AG04450 (cell line): ENCODE data around the gene PHOSPHO1. TPM values are rescaled to one million over a fixed set of nuclear protein-coding genes. Genes with fewer than 3 reads are reported as not detected.
"Not testable (repeated sequence)": the region's sequence is repeated elsewhere in the genome, so short reads cannot be mapped to it uniquely, and the experiment has no call there.

ENCODE experiments used
- CTCF ChIA-PET: fragments of 300-600, 350-600 bp; formaldehyde crosslinking; extraction: SDS; loops from one replicate; lab custom pipeline; 2022; ENCODE audit warnings: antibody characterized with exemption, inconsistent platforms; lab: Charles Lee
- POLR2A ChIA-PET: fragments of 350-600 bp; formaldehyde crosslinking; extraction: SDS; loops from one replicate; lab custom pipeline; 2021; ENCODE audit warnings: antibody characterized with exemption, inconsistent platforms; lab: Yijun Ruan, JAX
- DNase-seq: peaks from one replicate; pipeline ENCODE4 v3.0.0-alpha.2; 2011; ENCODE audit warnings: low read depth, low spot score
- H3K27ac ChIP-seq: one replicate; pipeline ENCODE4 v1.5.1; 2012; ENCODE audit warnings: low read depth, low read length, control low read depth
- H3K27me3 ChIP-seq: one replicate; pipeline ENCODE4 v1.6.0; 2012; ENCODE audit warnings: low read length; ENCODE audit not compliant: control insufficient read depth, insufficient read depth
- H3K4me3 ChIP-seq: 2 replicates; pipeline ENCODE4 v1.5.1; 2011; ENCODE audit warnings: mild to moderate bottlenecking, low read depth, low read length, control low read depth
- H3K9me3 ChIP-seq: 2 replicates; pipeline ENCODE4 v1.5.1; 2012; ENCODE audit warnings: low read length; ENCODE audit not compliant: control insufficient read depth, insufficient read depth
- polyA plus RNA-seq: library from polyadenylated mRNA; depleted of rRNA; stranded (reverse); fragments of >200 nt; gene quantifications from 2 replicates; pipeline ENCODE4 v1.2.3, GENCODE V29; 2011
- TF ChIP-seq, protein P1 (sequence below): IDR thresholded peaks from 2 replicates; pipeline ENCODE4 v1.5.1; 2011; ENCODE audit warnings: low read depth, low read length, control low read depth, inconsistent platforms

Gene PHOSPHO1
- polyA plus RNA-seq, 1 experiment = 0.05 TPM

DNA sequence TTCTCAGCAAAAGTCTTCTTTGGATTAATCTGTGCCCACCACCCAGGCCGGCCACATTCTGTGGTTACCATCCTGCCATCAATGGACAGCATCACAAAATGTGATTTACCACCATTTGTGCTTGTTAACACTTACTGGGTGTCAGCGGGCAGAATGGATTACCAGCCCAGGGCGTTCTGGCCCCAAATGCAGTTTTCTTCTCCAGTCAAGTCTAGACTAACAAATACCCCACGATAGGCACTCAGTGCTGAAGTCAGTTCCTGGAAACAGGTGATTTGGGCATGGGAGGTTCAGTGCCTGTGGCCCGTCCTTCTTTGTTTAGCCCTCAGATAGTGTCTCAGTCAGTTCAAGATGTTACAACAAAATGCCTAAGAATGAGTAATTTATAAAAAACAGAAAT lies 38.8 kb upstream of the PHOSPHO1 start:
- CTCF ChIA-PET = no interaction called here
- no peak for DNase-seq
- H3K4me3 ChIP-seq = no peak overlapping the region
- POLR2A ChIA-PET = no interaction called here
- H3K27ac ChIP-seq = no peak overlapping the region
- TF ChIP-seq, protein P1, sequence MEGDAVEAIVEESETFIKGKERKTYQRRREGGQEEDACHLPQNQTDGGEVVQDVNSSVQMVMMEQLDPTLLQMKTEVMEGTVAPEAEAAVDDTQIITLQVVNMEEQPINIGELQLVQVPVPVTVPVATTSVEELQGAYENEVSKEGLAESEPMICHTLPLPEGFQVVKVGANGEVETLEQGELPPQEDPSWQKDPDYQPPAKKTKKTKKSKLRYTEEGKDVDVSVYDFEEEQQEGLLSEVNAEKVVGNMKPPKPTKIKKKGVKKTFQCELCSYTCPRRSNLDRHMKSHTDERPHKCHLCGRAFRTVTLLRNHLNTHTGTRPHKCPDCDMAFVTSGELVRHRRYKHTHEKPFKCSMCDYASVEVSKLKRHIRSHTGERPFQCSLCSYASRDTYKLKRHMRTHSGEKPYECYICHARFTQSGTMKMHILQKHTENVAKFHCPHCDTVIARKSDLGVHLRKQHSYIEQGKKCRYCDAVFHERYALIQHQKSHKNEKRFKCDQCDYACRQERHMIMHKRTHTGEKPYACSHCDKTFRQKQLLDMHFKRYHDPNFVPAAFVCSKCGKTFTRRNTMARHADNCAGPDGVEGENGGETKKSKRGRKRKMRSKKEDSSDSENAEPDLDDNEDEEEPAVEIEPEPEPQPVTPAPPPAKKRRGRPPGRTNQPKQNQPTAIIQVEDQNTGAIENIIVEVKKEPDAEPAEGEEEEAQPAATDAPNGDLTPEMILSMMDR = no peak
- no peaks in the 10 kb centered on the region for H3K9me3 ChIP-seq
- H3K27me3 ChIP-seq = peaks cover 2% of the 10 kb centered on the region

DNA sequence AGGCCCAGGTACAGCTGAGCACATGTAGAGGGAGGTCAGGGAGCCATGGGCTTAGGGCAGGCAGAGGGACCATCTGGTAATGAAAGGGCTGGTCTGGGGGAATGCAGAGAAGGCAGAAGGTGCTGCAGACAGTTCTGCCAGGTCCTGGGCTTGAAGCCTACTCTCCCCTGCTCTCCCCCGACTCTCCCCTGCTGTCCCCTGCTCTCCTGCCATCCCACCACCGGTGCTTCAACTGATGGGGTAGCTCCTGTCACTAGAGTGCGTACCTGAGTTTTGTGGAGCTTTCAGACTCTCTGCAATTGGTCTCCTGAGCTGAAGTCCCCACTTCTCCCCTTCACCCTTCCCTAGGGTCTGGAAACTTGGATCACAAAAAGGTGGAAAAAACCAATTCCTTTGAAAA lies 37.3 kb upstream of the PHOSPHO1 start:
- POLR2A ChIA-PET = no interaction called here
- H3K27ac ChIP-seq = no peak overlapping the region
- DNase-seq = no peak
- H3K9me3 ChIP-seq = no peaks in the 10 kb centered on the region
- CTCF ChIA-PET = no interaction called here
- TF ChIP-seq, protein P1 = no peak
- H3K4me3 ChIP-seq = no peak overlapping the region
- peaks cover 5% of the 10 kb centered on the region for H3K27me3 ChIP-seq

DNA sequence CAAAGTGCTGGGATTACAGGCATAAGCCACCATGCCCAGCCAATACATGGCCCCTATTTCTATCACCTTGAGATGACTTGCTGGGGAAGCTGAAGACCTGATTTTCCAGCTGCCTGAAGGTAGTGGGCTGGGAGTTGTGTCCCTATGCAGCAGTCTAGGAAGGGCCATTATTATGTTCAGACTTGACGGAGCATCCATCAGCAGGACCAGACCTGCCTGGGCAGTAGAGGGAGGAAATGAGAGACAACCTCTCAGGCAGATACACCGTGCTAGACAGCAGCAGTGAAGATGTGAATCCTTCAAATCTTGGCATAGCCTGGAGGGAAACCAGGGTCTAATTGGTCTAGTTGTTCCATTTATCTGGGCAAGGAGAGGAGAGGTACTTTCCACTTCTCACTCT lies 35.6 kb upstream of the PHOSPHO1 start:
- Histone ChIP-seq H3K27me3 (peaks cover 5% of the 10 kb centered on the region), H3K4me3 (no peak overlapping the region), H3K9me3 (no peaks in the 10 kb centered on the region), H3K27ac (no peak overlapping the region)
- TF ChIP-seq, protein P1 = no peak
- POLR2A ChIA-PET = no interaction called here
- CTCF ChIA-PET = no interaction called here
- no peak for DNase-seq

DNA sequence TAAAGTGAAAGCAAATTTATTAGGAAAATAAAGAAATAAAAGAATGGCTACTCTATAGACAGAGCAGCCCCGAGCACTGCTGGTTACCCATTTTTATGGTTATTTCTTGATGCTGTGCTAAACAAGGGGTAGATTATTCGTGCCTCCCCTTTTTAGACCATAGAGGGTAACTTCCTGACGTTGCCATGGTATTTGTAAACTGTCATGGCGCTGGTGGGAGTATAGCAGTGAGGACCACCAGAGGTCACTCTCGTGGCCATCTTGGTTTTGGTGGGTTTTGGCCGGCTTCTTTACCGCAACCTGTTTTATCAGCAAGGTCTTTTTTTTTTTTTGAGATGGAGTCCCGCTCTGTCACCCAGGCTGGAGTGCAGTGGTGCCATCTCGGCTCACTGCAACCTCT lies 31.0 kb upstream of the PHOSPHO1 start:
- CTCF ChIA-PET = interaction anchor here (1.1 to 1.3 kb wide), 2 partner anchors 37 to 81 kb away, joined by 3 read pairs; no protein-coding TSS in a partner anchor
- H3K27me3 ChIP-seq, H3K27ac ChIP-seq, H3K4me3 ChIP-seq, DNase-seq, POLR2A ChIA-PET, H3K9me3 ChIP-seq: not testable (repeated sequence)

DNA sequence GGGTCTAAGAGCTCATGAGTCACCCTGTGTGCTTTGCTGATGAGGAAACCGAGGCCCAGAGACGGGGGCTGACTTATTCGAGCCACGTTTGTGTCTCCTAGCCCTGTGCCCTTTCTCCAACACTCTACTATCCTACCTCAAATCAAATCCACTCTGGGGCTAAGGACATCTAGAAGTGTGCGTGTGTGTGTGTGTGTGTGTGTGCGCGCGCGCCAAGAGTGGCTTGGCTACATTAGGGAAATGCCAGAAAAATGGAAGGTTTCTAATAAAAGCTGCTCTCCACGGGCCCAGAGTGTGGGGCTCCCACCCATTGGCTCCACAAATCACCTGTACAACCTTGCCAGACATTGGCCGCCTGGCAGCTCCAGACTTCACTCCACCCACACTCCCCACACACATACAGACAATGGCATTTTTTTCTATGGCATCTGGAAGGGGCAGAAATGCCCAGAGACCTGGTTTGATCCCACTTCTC lies 30.3 kb upstream of the PHOSPHO1 start:
- Histone ChIP-seq H3K27ac (no peak overlapping the region), H3K4me3 (peak overlapping the region; percentile 54), H3K9me3 (no peaks in the 10 kb centered on the region), H3K27me3 (peaks cover 3% of the 10 kb centered on the region)
- ChIA-PET CTCF (interaction anchor here (1.3 to 1.4 kb wide), 2 partner anchors 30 to 37 kb away, joined by 3 to 5 read pairs; no protein-coding TSS in a partner anchor), POLR2A (interaction anchor here (0.7 kb wide), 1 partner anchor 38 kb away, joined by 4 read pairs; no protein-coding TSS in a partner anchor)
- TF ChIP-seq, protein P1 = no peak
- peak; percentile 33 for DNase-seq
